GM12878 (cell line): ENCODE data around the gene ARID5B.

Source experiments
- HDAC6 ChIP-seq: fragments of 200-600 bp; sonication (generic); IDR thresholded peaks from one replicate; pipeline ENCODE4 v1.8.0; 2017; ENCODE audit warnings: antibody characterized with exemption; ENCODE audit not compliant: unreplicated experiment
- POLR2A ChIP-seq: IDR thresholded peaks from 2 replicates; pipeline ENCODE4 v1.6.1; 2011; ENCODE audit warnings: low read depth, mild to moderate bottlenecking, low read length
- RAD21 ChIP-seq: IDR thresholded peaks from 2 replicates; pipeline ENCODE4 v1.6.1; 2011; ENCODE audit warnings: mild to moderate bottlenecking, low read depth, low read length, moderate library complexity; ENCODE audit not compliant: insufficient read depth
- TF ChIP-seq, protein P1 (sequence below): fragments of 450-650 bp; IDR thresholded peaks from 2 replicates; pipeline ENCODE4 v1.6.1; 2018; ENCODE audit warnings: mild to moderate bottlenecking, low read depth, moderate library complexity; ENCODE audit not compliant: partially characterized antibody
- TF ChIP-seq, protein P2 (sequence below), 3 experiments: IDR thresholded peaks in 2 of 3; conservative IDR thresholded peaks in 1 of 3; 2 replicates each; pipeline ENCODE4 v1.5.1; 2011; ENCODE audit warnings: low read depth in 3 of 3, low read length in 3 of 3, mild to moderate bottlenecking in 3 of 3, control low read depth in 2 of 3, moderate library complexity in 2 of 3, inconsistent platforms in 1 of 3, mixed read lengths in 1 of 3; ENCODE audit not compliant: control insufficient read depth in 2 of 3, insufficient read depth in 1 of 3; ENCODE audit errors: extremely low read depth in 1 of 3

DNA sequence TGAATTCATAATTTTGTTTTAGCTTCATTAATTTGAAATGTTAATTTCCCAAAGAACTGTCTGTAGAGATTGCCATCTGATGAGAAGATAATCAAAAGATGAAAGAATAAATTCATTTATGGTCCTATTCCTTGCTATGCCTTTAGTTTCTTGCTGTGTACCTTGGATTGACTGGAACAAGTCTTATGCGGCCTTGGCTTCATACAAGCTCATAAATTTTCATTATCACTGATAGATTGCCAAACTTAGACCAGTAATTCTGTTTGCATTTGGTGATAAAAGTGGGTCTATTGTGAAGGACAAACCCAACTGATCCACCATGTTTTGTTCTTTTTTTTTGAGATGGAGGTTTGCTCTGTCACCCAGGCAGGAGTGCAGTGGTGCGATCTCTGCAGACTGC lies 48.2 kb downstream of the ARID5B start:
- TF ChIP-seq, protein P1, sequence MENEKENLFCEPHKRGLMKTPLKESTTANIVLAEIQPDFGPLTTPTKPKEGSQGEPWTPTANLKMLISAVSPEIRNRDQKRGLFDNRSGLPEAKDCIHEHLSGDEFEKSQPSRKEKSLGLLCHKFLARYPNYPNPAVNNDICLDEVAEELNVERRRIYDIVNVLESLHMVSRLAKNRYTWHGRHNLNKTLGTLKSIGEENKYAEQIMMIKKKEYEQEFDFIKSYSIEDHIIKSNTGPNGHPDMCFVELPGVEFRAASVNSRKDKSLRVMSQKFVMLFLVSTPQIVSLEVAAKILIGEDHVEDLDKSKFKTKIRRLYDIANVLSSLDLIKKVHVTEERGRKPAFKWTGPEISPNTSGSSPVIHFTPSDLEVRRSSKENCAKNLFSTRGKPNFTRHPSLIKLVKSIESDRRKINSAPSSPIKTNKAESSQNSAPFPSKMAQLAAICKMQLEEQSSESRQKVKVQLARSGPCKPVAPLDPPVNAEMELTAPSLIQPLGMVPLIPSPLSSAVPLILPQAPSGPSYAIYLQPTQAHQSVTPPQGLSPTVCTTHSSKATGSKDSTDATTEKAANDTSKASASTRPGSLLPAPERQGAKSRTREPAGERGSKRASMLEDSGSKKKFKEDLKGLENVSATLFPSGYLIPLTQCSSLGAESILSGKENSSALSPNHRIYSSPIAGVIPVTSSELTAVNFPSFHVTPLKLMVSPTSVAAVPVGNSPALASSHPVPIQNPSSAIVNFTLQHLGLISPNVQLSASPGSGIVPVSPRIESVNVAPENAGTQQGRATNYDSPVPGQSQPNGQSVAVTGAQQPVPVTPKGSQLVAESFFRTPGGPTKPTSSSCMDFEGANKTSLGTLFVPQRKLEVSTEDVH = no peak
- TF ChIP-seq HDAC6 = no peak
- TF ChIP-seq, protein P2, sequence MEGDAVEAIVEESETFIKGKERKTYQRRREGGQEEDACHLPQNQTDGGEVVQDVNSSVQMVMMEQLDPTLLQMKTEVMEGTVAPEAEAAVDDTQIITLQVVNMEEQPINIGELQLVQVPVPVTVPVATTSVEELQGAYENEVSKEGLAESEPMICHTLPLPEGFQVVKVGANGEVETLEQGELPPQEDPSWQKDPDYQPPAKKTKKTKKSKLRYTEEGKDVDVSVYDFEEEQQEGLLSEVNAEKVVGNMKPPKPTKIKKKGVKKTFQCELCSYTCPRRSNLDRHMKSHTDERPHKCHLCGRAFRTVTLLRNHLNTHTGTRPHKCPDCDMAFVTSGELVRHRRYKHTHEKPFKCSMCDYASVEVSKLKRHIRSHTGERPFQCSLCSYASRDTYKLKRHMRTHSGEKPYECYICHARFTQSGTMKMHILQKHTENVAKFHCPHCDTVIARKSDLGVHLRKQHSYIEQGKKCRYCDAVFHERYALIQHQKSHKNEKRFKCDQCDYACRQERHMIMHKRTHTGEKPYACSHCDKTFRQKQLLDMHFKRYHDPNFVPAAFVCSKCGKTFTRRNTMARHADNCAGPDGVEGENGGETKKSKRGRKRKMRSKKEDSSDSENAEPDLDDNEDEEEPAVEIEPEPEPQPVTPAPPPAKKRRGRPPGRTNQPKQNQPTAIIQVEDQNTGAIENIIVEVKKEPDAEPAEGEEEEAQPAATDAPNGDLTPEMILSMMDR (IDR thresholded peaks at IDR 0.05 in 2 of 3, conservative IDR thresholded peaks at IDR 0.05 in 1 of 3; ENCODE audit: control insufficient read depth in 2 of 3, extremely low read depth in 1 of 3, insufficient read depth in 1 of 3, low read depth in 3 of 3, low read length in 3 of 3) = no peak
- no peak for TF ChIP-seq RAD21
- no peak for TF ChIP-seq POLR2A
